Measurements from ENCODE around the gene AQR. TPM values are rescaled to one million over a fixed set of nuclear protein-coding genes. Genes with fewer than 3 reads are reported as not detected.

Gene AQR
- total RNA-seq, 1 experiment from 2014 or later: 41.4 TPM

DNA sequence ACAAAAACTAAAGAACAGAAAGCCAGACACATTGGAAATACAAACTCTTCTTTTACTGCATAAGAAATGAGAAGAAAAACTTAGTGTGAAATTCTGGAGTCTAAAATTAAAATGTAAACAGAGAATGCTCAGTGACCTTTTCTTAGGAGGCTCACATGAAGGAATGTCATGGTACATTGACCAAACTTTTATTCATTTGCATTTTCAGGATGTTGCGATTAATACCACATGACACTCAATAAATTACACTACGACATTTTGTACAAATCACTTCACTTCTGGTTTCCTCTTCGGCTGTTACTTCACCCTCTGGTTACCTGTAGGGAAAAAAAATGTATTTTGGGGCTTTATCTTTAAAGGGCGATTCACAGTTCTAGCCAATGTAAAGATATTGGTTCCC is 117.8 kb downstream of the AQR start:
- ChIA-PET POLR2A (no interaction called here), CTCF (no interaction called here)
- Histone ChIP-seq H3K36me3 (ENCODE audit: control insufficient read depth, insufficient read depth, low read length) (peaks cover 6% of the 10 kb centered on the region), H3K27ac (ENCODE audit: low read length) (no peak overlapping the region), H3K4me3 (ENCODE audit: low read depth in 2 of 2, low read length in 2 of 2) (no peak overlapping the region), H3K9me3 (ENCODE audit: control insufficient read depth, insufficient read depth, low read depth, low read length) (no peaks in the 10 kb centered on the region), H3K4me1 (ENCODE audit: control insufficient read depth, insufficient read depth, low read length) (no peaks in the 10 kb centered on the region), H3K27me3 (ENCODE audit: control insufficient read depth, insufficient read depth, low read length) (no peaks in the 10 kb centered on the region)
- no peak for DNase-seq (ENCODE audit: low read depth, low spot score)
- no TSS peak for BruUV-seq (replicated peaks)
- intact Hi-C loops (cut with micrococcal nuclease; ENCODE audit: unreplicated experiment) (no loop called here), in situ Hi-C loops (cut with HindIII; ENCODE audit: low pct_unique_long_range_greater_than_20kb, low sequenced_read_pairs) (no loop called here)
- no peak for ATAC-seq
- TF ChIP-seq SIN3A (IDR thresholded peaks at IDR 0.05; ENCODE audit: borderline replicate concordance, insufficient read depth, low read depth, low read length): no peak
- TF ChIP-seq, protein P1, sequence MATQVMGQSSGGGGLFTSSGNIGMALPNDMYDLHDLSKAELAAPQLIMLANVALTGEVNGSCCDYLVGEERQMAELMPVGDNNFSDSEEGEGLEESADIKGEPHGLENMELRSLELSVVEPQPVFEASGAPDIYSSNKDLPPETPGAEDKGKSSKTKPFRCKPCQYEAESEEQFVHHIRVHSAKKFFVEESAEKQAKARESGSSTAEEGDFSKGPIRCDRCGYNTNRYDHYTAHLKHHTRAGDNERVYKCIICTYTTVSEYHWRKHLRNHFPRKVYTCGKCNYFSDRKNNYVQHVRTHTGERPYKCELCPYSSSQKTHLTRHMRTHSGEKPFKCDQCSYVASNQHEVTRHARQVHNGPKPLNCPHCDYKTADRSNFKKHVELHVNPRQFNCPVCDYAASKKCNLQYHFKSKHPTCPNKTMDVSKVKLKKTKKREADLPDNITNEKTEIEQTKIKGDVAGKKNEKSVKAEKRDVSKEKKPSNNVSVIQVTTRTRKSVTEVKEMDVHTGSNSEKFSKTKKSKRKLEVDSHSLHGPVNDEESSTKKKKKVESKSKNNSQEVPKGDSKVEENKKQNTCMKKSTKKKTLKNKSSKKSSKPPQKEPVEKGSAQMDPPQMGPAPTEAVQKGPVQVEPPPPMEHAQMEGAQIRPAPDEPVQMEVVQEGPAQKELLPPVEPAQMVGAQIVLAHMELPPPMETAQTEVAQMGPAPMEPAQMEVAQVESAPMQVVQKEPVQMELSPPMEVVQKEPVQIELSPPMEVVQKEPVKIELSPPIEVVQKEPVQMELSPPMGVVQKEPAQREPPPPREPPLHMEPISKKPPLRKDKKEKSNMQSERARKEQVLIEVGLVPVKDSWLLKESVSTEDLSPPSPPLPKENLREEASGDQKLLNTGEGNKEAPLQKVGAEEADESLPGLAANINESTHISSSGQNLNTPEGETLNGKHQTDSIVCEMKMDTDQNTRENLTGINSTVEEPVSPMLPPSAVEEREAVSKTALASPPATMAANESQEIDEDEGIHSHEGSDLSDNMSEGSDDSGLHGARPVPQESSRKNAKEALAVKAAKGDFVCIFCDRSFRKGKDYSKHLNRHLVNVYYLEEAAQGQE (IDR thresholded peaks at IDR 0.05; ENCODE audit: insufficient read depth in 1 of 2, low read depth in 2 of 2, low read length in 1 of 2): no peak
- TF ChIP-seq, protein P2, sequence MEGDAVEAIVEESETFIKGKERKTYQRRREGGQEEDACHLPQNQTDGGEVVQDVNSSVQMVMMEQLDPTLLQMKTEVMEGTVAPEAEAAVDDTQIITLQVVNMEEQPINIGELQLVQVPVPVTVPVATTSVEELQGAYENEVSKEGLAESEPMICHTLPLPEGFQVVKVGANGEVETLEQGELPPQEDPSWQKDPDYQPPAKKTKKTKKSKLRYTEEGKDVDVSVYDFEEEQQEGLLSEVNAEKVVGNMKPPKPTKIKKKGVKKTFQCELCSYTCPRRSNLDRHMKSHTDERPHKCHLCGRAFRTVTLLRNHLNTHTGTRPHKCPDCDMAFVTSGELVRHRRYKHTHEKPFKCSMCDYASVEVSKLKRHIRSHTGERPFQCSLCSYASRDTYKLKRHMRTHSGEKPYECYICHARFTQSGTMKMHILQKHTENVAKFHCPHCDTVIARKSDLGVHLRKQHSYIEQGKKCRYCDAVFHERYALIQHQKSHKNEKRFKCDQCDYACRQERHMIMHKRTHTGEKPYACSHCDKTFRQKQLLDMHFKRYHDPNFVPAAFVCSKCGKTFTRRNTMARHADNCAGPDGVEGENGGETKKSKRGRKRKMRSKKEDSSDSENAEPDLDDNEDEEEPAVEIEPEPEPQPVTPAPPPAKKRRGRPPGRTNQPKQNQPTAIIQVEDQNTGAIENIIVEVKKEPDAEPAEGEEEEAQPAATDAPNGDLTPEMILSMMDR (IDR thresholded peaks at IDR 0.05): no peak
- no peak for TF ChIP-seq POLR2AphosphoS5 (IDR thresholded peaks at IDR 0.05; ENCODE audit: low read depth, low read length)
- no peak for TF ChIP-seq TCF7L2 (IDR thresholded peaks at IDR 0.05; ENCODE audit: low read depth, low read length)

DNA sequence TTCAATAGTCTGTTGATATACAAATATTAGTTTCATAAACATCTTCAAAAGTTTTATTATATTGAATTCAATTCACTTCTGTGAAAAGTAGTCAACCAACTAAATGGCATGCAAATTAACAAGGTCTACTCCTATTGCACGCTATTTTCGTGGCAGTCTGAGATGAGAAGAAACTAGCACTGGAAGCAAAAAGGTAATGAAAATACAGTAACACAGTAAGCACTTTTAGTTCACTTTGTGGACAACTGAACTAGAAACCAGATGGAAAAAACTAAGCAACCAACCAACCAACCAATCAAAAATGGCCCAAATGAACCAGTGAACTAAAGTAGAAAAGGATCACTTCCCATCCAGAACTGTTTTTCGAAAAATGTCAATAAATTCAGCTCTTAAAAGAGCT is 118.5 kb downstream of the AQR start:
- ChIA-PET POLR2A (no interaction called here), CTCF (no interaction called here)
- Histone ChIP-seq H3K4me1 (ENCODE audit: control insufficient read depth, insufficient read depth, low read length) (no peaks in the 10 kb centered on the region), H3K27me3 (ENCODE audit: control insufficient read depth, insufficient read depth, low read length) (no peaks in the 10 kb centered on the region), H3K36me3 (ENCODE audit: control insufficient read depth, insufficient read depth, low read length) (no peaks in the 10 kb centered on the region), H3K4me3 (ENCODE audit: low read depth in 2 of 2, low read length in 2 of 2) (no peak overlapping the region), H3K9me3 (ENCODE audit: control insufficient read depth, insufficient read depth, low read depth, low read length) (no peaks in the 10 kb centered on the region), H3K27ac (ENCODE audit: low read length) (no peak overlapping the region)
- in situ Hi-C loops (cut with HindIII; ENCODE audit: low pct_unique_long_range_greater_than_20kb, low sequenced_read_pairs): no loop called here
- no TSS peak for BruUV-seq (replicated peaks)
- intact Hi-C loops (cut with micrococcal nuclease; ENCODE audit: unreplicated experiment): no loop called here
- no peak for TF ChIP-seq POLR2AphosphoS5 (IDR thresholded peaks at IDR 0.05; ENCODE audit: low read depth, low read length)
- TF ChIP-seq, protein P2 (IDR thresholded peaks at IDR 0.05): no peak
- TF ChIP-seq TCF7L2 (IDR thresholded peaks at IDR 0.05; ENCODE audit: low read depth, low read length): no peak
- TF ChIP-seq, protein P1 (IDR thresholded peaks at IDR 0.05; ENCODE audit: insufficient read depth in 1 of 2, low read depth in 2 of 2, low read length in 1 of 2): no peak
- ATAC-seq (no peak), DNase-seq (ENCODE audit: low read depth, low spot score) (no peak)
